BLaER1 treated with 17β-estradiol and CSF1 and Interleukin-3, amounts not matched to agents 10 nM and 100 nM (cell line): ENCODE measurements around the gene GHRH.

Experiments used
- H3K27ac ChIP-seq, 11 experiments: shearing (Covaris generic); formaldehyde crosslinking; 2 replicates each; pipeline ENCODE4 v1.8.1; 2022
- H3K27me3 ChIP-seq, 11 experiments: shearing (Covaris generic); formaldehyde crosslinking; 2 replicates each; pipeline ENCODE4 v1.8.1; 2022
- H3K36me3 ChIP-seq, 11 experiments: shearing (Covaris generic); formaldehyde crosslinking; 2 replicates each; pipeline ENCODE4 v1.8.1; 2022
- H3K4me1 ChIP-seq, 10 experiments: shearing (Covaris generic); formaldehyde crosslinking; 2 replicates each; pipeline ENCODE4 v1.8.1; 2022
- H3K4me2 ChIP-seq, 11 experiments: shearing (Covaris generic); formaldehyde crosslinking; 2 replicates each; pipeline ENCODE4 v1.8.1; 2022
- H3K4me3 ChIP-seq, 10 experiments: shearing (Covaris generic); formaldehyde crosslinking; 2 replicates each; pipeline ENCODE4 v1.8.1; 2022
- H3K9ac ChIP-seq, 11 experiments: shearing (Covaris generic); formaldehyde crosslinking; 2 replicates each; pipeline ENCODE4 v1.8.1; 2022
- H3K9me3 ChIP-seq, 11 experiments: shearing (Covaris generic); formaldehyde crosslinking; replicated peaks in 1 of 11; 2 replicates each; pipeline ENCODE4 v1.8.1; 2022
- H4K20me1 ChIP-seq, 11 experiments: shearing (Covaris generic); formaldehyde crosslinking; 2 replicates each; pipeline ENCODE4 v1.8.1; 2022
- Cebpa-rat ChIP-seq, 11 experiments: shearing (Covaris generic); IDR thresholded peaks; 2 replicates each; pipeline ENCODE4 v1.8.1; 2022

GHRH gene

GRCh38 chr20:37207171-37207570 lies 54.4 kb downstream of the GHRH start:
- H3K4me1 ChIP-seq = no peaks in the 10 kb centered on the region
- H3K27me3 ChIP-seq = no peaks in the 10 kb centered on the region
- no peak for TF ChIP-seq Cebpa-rat (IDR thresholded peaks at IDR 0.05)
- H3K9me3 ChIP-seq = no peaks in the 10 kb centered on the region
- H4K20me1 ChIP-seq = peaks cover 28 to 75% (median 54%) of the 10 kb centered on the region in 11 experiments; a peak in 21 of 22 replicates
- no peak overlapping the region for H3K27ac ChIP-seq
- peaks cover 98 to 100% (median 100%) of the 10 kb centered on the region in 11 experiments for H3K36me3 ChIP-seq
- H3K4me2 ChIP-seq = no peak overlapping the region
- H3K4me3 ChIP-seq = no peak overlapping the region
- H3K9ac ChIP-seq = no peak overlapping the region

DNA sequence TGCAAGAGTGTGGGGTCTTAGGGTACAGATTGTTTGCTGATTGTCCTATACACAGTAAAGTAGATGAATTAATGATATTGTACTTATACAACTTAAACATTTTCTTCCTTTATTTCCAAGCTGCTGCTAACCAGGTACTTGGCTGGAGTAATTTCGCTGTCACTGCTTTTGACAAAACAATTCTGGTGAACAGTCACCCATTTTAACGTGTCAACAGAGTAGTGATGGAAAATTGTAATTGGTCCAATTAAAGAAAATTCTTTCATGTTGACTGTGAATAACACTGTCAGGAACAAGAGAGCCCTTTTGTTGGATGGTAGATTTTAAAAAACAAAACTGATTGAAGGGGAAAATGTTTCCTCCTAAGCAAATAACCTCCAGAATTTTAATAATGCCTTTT lies 55.8 kb downstream of the GHRH start:
- Histone ChIP-seq H3K36me3 (peaks cover 98 to 100% (median 100%) of the 10 kb centered on the region in 11 experiments), H4K20me1 (peaks cover 37 to 80% (median 62%) of the 10 kb centered on the region in 11 experiments; a peak in 21 of 22 replicates), H3K4me1 (no peaks in the 10 kb centered on the region), H3K4me2 (no peak overlapping the region), H3K4me3 (no peak overlapping the region), H3K9ac (no peak overlapping the region), H3K9me3 (no peaks in the 10 kb centered on the region), H3K27ac (no peak overlapping the region), H3K27me3 (no peaks in the 10 kb centered on the region)
- no peak for TF ChIP-seq Cebpa-rat (IDR thresholded peaks at IDR 0.05)

- H3K27me3 ChIP-seq = no peaks in the 10 kb centered on the region
- no peak for TF ChIP-seq Cebpa-rat (IDR thresholded peaks at IDR 0.05)
- no peak overlapping the region for H3K9ac ChIP-seq
- peaks cover 41 to 83% (median 69%) of the 10 kb centered on the region in 11 experiments; a peak in 21 of 22 replicates for H4K20me1 ChIP-seq
- H3K27ac ChIP-seq = no peak overlapping the region
- no peak overlapping the region for H3K4me2 ChIP-seq
- no peaks in the 10 kb centered on the region for H3K9me3 ChIP-seq
- no peaks in the 10 kb centered on the region for H3K4me1 ChIP-seq
- no peak overlapping the region for H3K4me3 ChIP-seq
- H3K36me3 ChIP-seq = peaks cover 98 to 100% (median 100%) of the 10 kb centered on the region in 11 experiments
Observed at GRCh38 chr20:37205130-37205529, 56.5 kb downstream of the GHRH start.

DNA sequence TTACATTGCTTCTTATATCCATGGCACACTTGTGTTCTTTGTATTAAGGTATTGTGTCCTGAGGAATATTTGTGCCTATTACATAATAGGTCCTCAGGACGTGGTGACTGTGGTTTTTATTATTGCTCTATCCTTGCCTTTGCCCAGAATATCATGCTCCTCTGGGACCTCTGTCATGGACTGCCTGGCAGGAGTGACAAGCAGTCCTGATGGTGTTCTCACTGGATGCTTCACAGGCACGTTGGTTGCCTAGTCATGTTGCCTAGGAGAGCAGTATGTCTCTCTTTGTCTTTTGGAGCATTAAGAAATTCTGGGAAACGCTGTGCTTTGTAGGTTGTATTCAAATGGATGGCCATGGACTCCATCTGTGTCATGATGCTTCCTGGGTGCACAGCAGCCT lies 57.6 kb downstream of the GHRH start:
- no peak for TF ChIP-seq Cebpa-rat (IDR thresholded peaks at IDR 0.05)
- Histone ChIP-seq H3K27ac (no peak overlapping the region), H3K4me1 (no peaks in the 10 kb centered on the region), H3K36me3 (peaks cover 98 to 100% (median 100%) of the 10 kb centered on the region in 11 experiments), H3K9ac (no peak overlapping the region; a peak in 1 of 22 replicates), H3K4me3 (no peak overlapping the region), H3K4me2 (no peak overlapping the region), H3K9me3 (no peaks in the 10 kb centered on the region), H4K20me1 (peaks cover 45 to 86% (median 70%) of the 10 kb centered on the region in 11 experiments; a peak in 21 of 22 replicates), H3K27me3 (no peaks in the 10 kb centered on the region)

- Histone ChIP-seq H3K27ac (no peak overlapping the region), H3K9me3 (no peaks in the 10 kb centered on the region), H4K20me1 (peaks cover 58 to 97% (median 80%) of the 10 kb centered on the region in 11 experiments; a peak in 21 of 22 replicates), H3K9ac (no peak overlapping the region), H3K27me3 (no peaks in the 10 kb centered on the region), H3K4me1 (no peaks in the 10 kb centered on the region), H3K4me3 (no peak overlapping the region), H3K36me3 (peaks cover 98 to 100% (median 100%) of the 10 kb centered on the region in 11 experiments), H3K4me2 (no peak overlapping the region)
- TF ChIP-seq Cebpa-rat (IDR thresholded peaks at IDR 0.05) = no peak
Observed at GRCh38 chr20:37202267-37202943, 59.2 kb downstream of the GHRH start.

GRCh38 chr20:37201827-37202162 lies 59.8 kb downstream of the GHRH start:
- Histone ChIP-seq H3K9me3 (no peaks in the 10 kb centered on the region), H3K4me3 (no peak overlapping the region), H4K20me1 (peaks cover 64 to 97% (median 85%) of the 10 kb centered on the region in 11 experiments; a peak in 21 of 22 replicates), H3K27ac (no peak overlapping the region), H3K27me3 (no peaks in the 10 kb centered on the region), H3K4me1 (no peaks in the 10 kb centered on the region), H3K9ac (no peak overlapping the region), H3K36me3 (peaks cover 98 to 100% (median 100%) of the 10 kb centered on the region in 11 experiments), H3K4me2 (no peak overlapping the region)
- TF ChIP-seq Cebpa-rat (IDR thresholded peaks at IDR 0.05) = no peak
